Natural killer cell (primary cell): ENCODE data around the gene HRC. TPM values are rescaled to one million over a fixed set of nuclear protein-coding genes. Genes with fewer than 3 reads are reported as not detected.

ENCODE experiments used
- ATAC-seq, 3 donors: fragments of 150-1000 bp in 2 of 3; fragments of 200-7000 bp in 1 of 3; cut with Tn5 transposase; 1 replicate in 1 of 3; 2 replicates in 2 of 3; pipeline ENCODE4 v1.10.0; 2021; ENCODE audit warnings: mild to moderate bottlenecking in 2 of 3, moderate library complexity in 2 of 3
- DNase-seq, 2 donors: peaks; one replicate each; pipeline versions ENCODE4 v3.0.0 to v3.0.0-alpha.2; 2013 to 2021; ENCODE audit warnings: mixed read lengths in 1 of 2
- H3K27ac ChIP-seq: one replicate; pipeline ENCODE4 v1.5.1; 2013; ENCODE audit warnings: mild to moderate bottlenecking, low read length
- H3K27me3 ChIP-seq: one replicate; pipeline ENCODE4 v1.6.1; 2013; ENCODE audit warnings: low read length; ENCODE audit not compliant: control insufficient read depth, insufficient read depth
- H3K36me3 ChIP-seq: one replicate; pipeline ENCODE4 v1.6.1; 2013; ENCODE audit warnings: low read length; ENCODE audit not compliant: control insufficient read depth, insufficient read depth
- H3K4me1 ChIP-seq: one replicate; pipeline ENCODE4 v1.6.1; 2013; ENCODE audit warnings: low read length; ENCODE audit not compliant: control insufficient read depth, insufficient read depth
- H3K4me3 ChIP-seq: one replicate; pipeline ENCODE4 v1.5.1; 2013; ENCODE audit warnings: low read length
- H3K9me3 ChIP-seq: one replicate; pipeline ENCODE4 v1.6.1; 2013; ENCODE audit warnings: low read length; ENCODE audit not compliant: control insufficient read depth, insufficient read depth
- H3K27ac Mint-ChIP-seq, 2 donors: one replicate each; pipeline ENCODE4 v1.8.0; 2022; ENCODE audit warnings: mild to moderate bottlenecking in 2 of 2, mixed read lengths in 2 of 2, moderate library complexity in 1 of 2
- H3K27me3 Mint-ChIP-seq, 2 donors: one replicate each; pipeline ENCODE4 v1.8.0; 2022; ENCODE audit warnings: low read depth in 2 of 2, mixed read lengths in 2 of 2
- H3K36me3 Mint-ChIP-seq: one replicate; pipeline ENCODE4 v1.8.0; 2022; ENCODE audit warnings: mixed read lengths
- H3K4me1 Mint-ChIP-seq, 2 donors: one replicate each; pipeline ENCODE4 v1.8.0; 2022; ENCODE audit warnings: mixed read lengths in 2 of 2
- H3K4me3 Mint-ChIP-seq: one replicate; pipeline ENCODE4 v1.8.0; 2022; ENCODE audit warnings: mild to moderate bottlenecking, moderate library complexity, mixed read lengths
- H3K9me3 Mint-ChIP-seq, 2 donors: one replicate each; pipeline ENCODE4 v1.8.0; 2022; ENCODE audit warnings: mixed read lengths in 2 of 2
- whole genome bisulfite sequencing: methylation state at CpG from one replicate; pipeline ENCODE4 v1.1.7; 2013; ENCODE audit warnings: missing lambda C conversion rate; ENCODE audit not compliant: insufficient coverage; 5-methylcytosine and 5-hydroxymethylcytosine counted together
- intact Hi-C: fragments of 100-400 bp; cut with micrococcal nuclease; formaldehyde crosslinking; loops from one replicate; pipeline ENCODE4 v1.14.2; 2022
- total RNA-seq, 4 donors: library from RNA; stranded (reverse); fragments of 120-200 nt in 1 of 4; gene quantifications; one replicate each; pipeline versions ENCODE4 v1.2.3 to v1.2.4, GENCODE V29; 2013 to 2022
- TF ChIP-seq, protein P1 (sequence below): fragments of 200-600 bp; IDR thresholded peaks from one replicate; pipeline ENCODE4 v1.8.0; 2022; ENCODE audit warnings: antibody characterized with exemption

Gene HRC
- total RNA-seq, 3 donors from 2014 or later (not counting 1 experiment from before 2014, with no cell fraction given): not detected

DNA sequence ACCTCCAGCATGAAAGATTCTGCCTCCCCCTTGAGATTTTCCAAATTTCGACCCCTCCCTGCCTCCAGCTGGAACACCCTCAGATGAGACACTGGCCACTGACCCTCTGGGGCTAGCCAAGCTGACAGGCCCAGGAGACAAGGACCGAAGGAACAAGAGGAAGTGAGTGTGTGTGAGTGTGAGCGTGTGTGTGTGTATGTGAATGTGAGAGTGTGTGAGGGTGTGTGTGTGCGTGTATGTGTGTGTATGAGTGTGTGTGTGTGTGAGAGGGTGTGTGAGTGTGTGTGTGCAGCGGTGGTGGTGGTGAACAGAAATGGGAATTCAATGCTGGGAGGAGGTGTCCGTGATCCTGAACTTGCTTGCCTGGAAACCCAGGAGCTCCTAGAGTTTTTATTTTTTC, 13.8 kb downstream of the HRC start:
- H3K27me3 Mint-ChIP-seq: peaks cover 8 to 28% of the 10 kb centered on the region in 2 donors
- Histone ChIP-seq H3K9me3 (no peaks in the 10 kb centered on the region), H3K4me1 (peaks cover 19% of the 10 kb centered on the region), H3K27me3 (peaks cover 3% of the 10 kb centered on the region), H3K36me3 (no peaks in the 10 kb centered on the region), H3K4me3 (no peak overlapping the region), H3K27ac (no peak overlapping the region)
- H3K9me3 Mint-ChIP-seq: no peaks in the 10 kb centered on the region
- DNase-seq (no peak), ATAC-seq (no peak)
- H3K27ac Mint-ChIP-seq: no peak overlapping the region
- intact Hi-C loops: loop anchor here (10.0 kb wide), 1 partner anchor 147 kb away; the partner anchor contains the start of genes GYS1 and RUVBL2
- H3K4me3 Mint-ChIP-seq: no peak overlapping the region
- H3K36me3 Mint-ChIP-seq: no peaks in the 10 kb centered on the region
- peaks cover 16 to 23% of the 10 kb centered on the region in 2 donors for H3K4me1 Mint-ChIP-seq
- TF ChIP-seq, protein P1, sequence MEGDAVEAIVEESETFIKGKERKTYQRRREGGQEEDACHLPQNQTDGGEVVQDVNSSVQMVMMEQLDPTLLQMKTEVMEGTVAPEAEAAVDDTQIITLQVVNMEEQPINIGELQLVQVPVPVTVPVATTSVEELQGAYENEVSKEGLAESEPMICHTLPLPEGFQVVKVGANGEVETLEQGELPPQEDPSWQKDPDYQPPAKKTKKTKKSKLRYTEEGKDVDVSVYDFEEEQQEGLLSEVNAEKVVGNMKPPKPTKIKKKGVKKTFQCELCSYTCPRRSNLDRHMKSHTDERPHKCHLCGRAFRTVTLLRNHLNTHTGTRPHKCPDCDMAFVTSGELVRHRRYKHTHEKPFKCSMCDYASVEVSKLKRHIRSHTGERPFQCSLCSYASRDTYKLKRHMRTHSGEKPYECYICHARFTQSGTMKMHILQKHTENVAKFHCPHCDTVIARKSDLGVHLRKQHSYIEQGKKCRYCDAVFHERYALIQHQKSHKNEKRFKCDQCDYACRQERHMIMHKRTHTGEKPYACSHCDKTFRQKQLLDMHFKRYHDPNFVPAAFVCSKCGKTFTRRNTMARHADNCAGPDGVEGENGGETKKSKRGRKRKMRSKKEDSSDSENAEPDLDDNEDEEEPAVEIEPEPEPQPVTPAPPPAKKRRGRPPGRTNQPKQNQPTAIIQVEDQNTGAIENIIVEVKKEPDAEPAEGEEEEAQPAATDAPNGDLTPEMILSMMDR: no peak
- WGBS: 69% methylated on average over 6 of the region's 6 CpGs

GRCh38 chr19:49140951-49141350, 14.2 kb downstream of the HRC start:
- no peak overlapping the region for H3K4me3 Mint-ChIP-seq
- no peak for DNase-seq
- Histone ChIP-seq H3K4me3 (no peak overlapping the region), H3K27ac (no peak overlapping the region), H3K4me1 (peaks cover 15% of the 10 kb centered on the region), H3K27me3 (peaks cover 3% of the 10 kb centered on the region), H3K36me3 (no peaks in the 10 kb centered on the region), H3K9me3 (no peaks in the 10 kb centered on the region)
- H3K4me1 Mint-ChIP-seq: peaks cover 16 to 19% of the 10 kb centered on the region in 2 donors
- intact Hi-C loops: loop anchor here (10.0 kb wide), 1 partner anchor 146 kb away; the partner anchor contains the start of genes GYS1 and RUVBL2
- WGBS: 77% methylated on average over 7 of the region's 7 CpGs
- peaks cover 8 to 26% of the 10 kb centered on the region in 2 donors for H3K27me3 Mint-ChIP-seq
- H3K27ac Mint-ChIP-seq: no peak overlapping the region
- H3K9me3 Mint-ChIP-seq: no peaks in the 10 kb centered on the region
- H3K36me3 Mint-ChIP-seq: no peaks in the 10 kb centered on the region
- ATAC-seq: no peak
- TF ChIP-seq, protein P1: no peak

- no peaks in the 10 kb centered on the region for H3K36me3 Mint-ChIP-seq
- peaks cover 11 to 18% of the 10 kb centered on the region in 2 donors for H3K4me1 Mint-ChIP-seq
- no peak overlapping the region for H3K4me3 ChIP-seq
- no peaks in the 10 kb centered on the region for H3K36me3 ChIP-seq
- H3K9me3 ChIP-seq: no peaks in the 10 kb centered on the region
- no peaks in the 10 kb centered on the region for H3K9me3 Mint-ChIP-seq
- ATAC-seq (no peak), DNase-seq (no peak)
- no peak overlapping the region for H3K27ac ChIP-seq
- TF ChIP-seq, protein P1: no peak
- H3K27ac Mint-ChIP-seq: no peak overlapping the region
- H3K4me1 ChIP-seq: peaks cover 16% of the 10 kb centered on the region
- 89% methylated on average over 10 of the region's 10 CpGs for WGBS
- H3K27me3 Mint-ChIP-seq: peaks cover 0 to 15% of the 10 kb centered on the region in 2 donors
- intact Hi-C loops: no loop called here
- H3K4me3 Mint-ChIP-seq: no peak overlapping the region
- H3K27me3 ChIP-seq: peaks cover 2% of the 10 kb centered on the region
Observed at GRCh38 chr19:49136771-49137171, 18.4 kb downstream of the HRC start.

DNA sequence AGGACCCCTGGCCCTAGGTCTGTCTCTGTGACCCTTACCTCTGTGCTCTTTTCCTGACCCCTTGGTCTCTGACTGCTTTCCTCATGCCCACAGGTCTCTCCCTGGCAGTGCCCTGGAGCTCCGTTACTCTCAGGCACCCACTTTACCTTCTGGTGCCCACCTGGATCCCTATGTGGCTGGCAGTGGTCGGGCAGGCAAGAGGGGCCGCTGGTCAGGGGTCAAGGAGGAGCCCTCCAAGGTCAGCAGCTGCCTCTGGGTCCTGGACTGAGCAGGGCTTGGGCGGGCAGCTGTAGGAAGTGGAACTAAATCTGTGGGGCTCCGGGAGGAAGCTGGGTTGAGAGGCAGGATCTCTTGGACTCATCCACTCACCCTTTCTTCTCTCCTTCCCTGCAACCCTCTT, 19.5 kb downstream of the HRC start:
- no peak overlapping the region for H3K27ac ChIP-seq
- no peaks in the 10 kb centered on the region for H3K36me3 Mint-ChIP-seq
- no peak overlapping the region for H3K4me3 Mint-ChIP-seq
- intact Hi-C loops: no loop called here
- peaks cover 16% of the 10 kb centered on the region for H3K4me1 ChIP-seq
- no peak overlapping the region for H3K27ac Mint-ChIP-seq
- no peak for DNase-seq
- H3K27me3 ChIP-seq: peaks cover 2% of the 10 kb centered on the region
- no peaks in the 10 kb centered on the region for H3K9me3 ChIP-seq
- ATAC-seq: no peak
- peaks cover 0 to 11% of the 10 kb centered on the region in 2 donors for H3K27me3 Mint-ChIP-seq
- H3K9me3 Mint-ChIP-seq: no peaks in the 10 kb centered on the region
- no peaks in the 10 kb centered on the region for H3K36me3 ChIP-seq
- 83% methylated on average over 5 of the region's 5 CpGs for WGBS
- H3K4me1 Mint-ChIP-seq: peaks cover 11 to 18% of the 10 kb centered on the region in 2 donors
- H3K4me3 ChIP-seq: no peak overlapping the region
- TF ChIP-seq, protein P1: no peak
